DOHH2 (cell line): Measurements from ENCODE around the gene CELF5.
"Not testable (repeated sequence)": the region's sequence is repeated elsewhere in the genome, so short reads cannot be mapped to it uniquely, and the experiment has no call there.

Source experiments
- H3F3A ChIP-seq: fragments of 200-600 bp; sonication (generic), shearing (Covaris generic); 2 replicates; pipeline ENCODE4 v1.6.0; 2016; ENCODE audit warnings: antibody characterized with exemption, mild to moderate bottlenecking; ENCODE audit not compliant: control insufficient read depth, insufficient read depth
- H3K27ac ChIP-seq: fragments of 200-600 bp; sonication (generic); 2 replicates; pipeline ENCODE4 v1.5.1; 2014; ENCODE audit warnings: low read depth, mild to moderate bottlenecking, low read length, moderate library complexity
- H3K27me3 ChIP-seq: fragments of 200-600 bp; sonication (generic); 2 replicates; pipeline ENCODE4 v1.6.1; 2014; ENCODE audit warnings: mild to moderate bottlenecking, low read length, mixed read lengths; ENCODE audit not compliant: control insufficient read depth
- H3K36me3 ChIP-seq: fragments of 200-600 bp; sonication (generic); 2 replicates; pipeline ENCODE4 v1.6.1; 2014; ENCODE audit warnings: mild to moderate bottlenecking, low read length, moderate library complexity, mixed read lengths; ENCODE audit not compliant: control insufficient read depth
- H3K4me1 ChIP-seq: fragments of 200-600 bp; sonication (generic); 2 replicates; pipeline ENCODE4 v1.6.1; 2014; ENCODE audit warnings: mild to moderate bottlenecking, low read length, mixed read lengths; ENCODE audit not compliant: control insufficient read depth
- H3K4me2 ChIP-seq: fragments of 200-600 bp; sonication (generic); 2 replicates; pipeline ENCODE4 v1.6.0; 2014; ENCODE audit warnings: mild to moderate bottlenecking, low read length, moderate library complexity
- H3K4me3 ChIP-seq: fragments of 200-600 bp; sonication (generic); 2 replicates; pipeline ENCODE4 v1.5.1; 2014; ENCODE audit warnings: mild to moderate bottlenecking, low read length, mixed read lengths
- H3K79me2 ChIP-seq: fragments of 200-600 bp; sonication (generic); 2 replicates; pipeline ENCODE4 v1.6.1; 2014; ENCODE audit warnings: mild to moderate bottlenecking, low read length, mixed read lengths; ENCODE audit not compliant: control insufficient read depth
- H3K9me2 ChIP-seq: fragments of 200-600 bp; sonication (generic); replicated peaks from 2 replicates; pipeline ENCODE4 v1.6.1; 2014; ENCODE audit warnings: mild to moderate bottlenecking, low read length, mixed read lengths; ENCODE audit not compliant: control insufficient read depth
- H3K9me3 ChIP-seq: fragments of 200-600 bp; sonication (generic); 2 replicates; pipeline ENCODE4 v1.6.1; 2014; ENCODE audit warnings: antibody characterized with exemption, low read length, mixed read lengths; ENCODE audit not compliant: control insufficient read depth, insufficient read depth
- H4K20me1 ChIP-seq: fragments of 200-600 bp; sonication (generic); 2 replicates; pipeline ENCODE4 v1.6.0; 2014; ENCODE audit warnings: low read depth, mild to moderate bottlenecking, antibody characterized with exemption, low read length, moderate library complexity; ENCODE audit not compliant: control insufficient read depth, insufficient read depth
- CTCF ChIP-seq: fragments of 200-600 bp; sonication (generic); IDR thresholded peaks from one replicate; pipeline ENCODE4 v1.5.1; 2014; ENCODE audit warnings: antibody characterized with exemption, mild to moderate bottlenecking, low read depth, low read length; ENCODE audit not compliant: poor library complexity, severe bottlenecking
- EZH2phosphoT487 ChIP-seq: fragments of 200-600 bp; sonication (generic); IDR thresholded peaks from 2 replicates; pipeline ENCODE4 v1.6.1; 2017; ENCODE audit warnings: borderline replicate concordance, mild to moderate bottlenecking, antibody characterized with exemption, low read length, moderate library complexity, mixed read lengths

Gene CELF5

GRCh38 chr19:3190921-3191805, 33.3 kb upstream of the CELF5 start:
- Histone ChIP-seq H3K4me1 (peaks cover 17% of the 10 kb centered on the region), H3K9me3 (no peaks in the 10 kb centered on the region), H3K27ac (no peak overlapping the region), H3F3A (no peaks in the 10 kb centered on the region), H3K27me3 (no peaks in the 10 kb centered on the region), H3K4me2 (no peak overlapping the region), H3K9me2 (no peaks in the 10 kb centered on the region), H4K20me1 (peaks cover 27% of the 10 kb centered on the region; the same call in 1 of the 2 replicates), H3K4me3 (no peak overlapping the region), H3K79me2 (peaks cover 80% of the 10 kb centered on the region), H3K36me3 (peaks cover 46% of the 10 kb centered on the region)
- TF ChIP-seq CTCF (no peak), EZH2phosphoT487 (no peak)

GRCh38 chr19:3191806-3192104, 32.7 kb upstream of the CELF5 start:
- H3F3A ChIP-seq, H3K9me3 ChIP-seq, H3K4me3 ChIP-seq, H3K4me2 ChIP-seq, H3K27me3 ChIP-seq, H3K9me2 ChIP-seq, H3K27ac ChIP-seq: not testable (repeated sequence)
- Histone ChIP-seq H3K36me3 (peaks cover 51% of the 10 kb centered on the region), H4K20me1 (peaks cover 27% of the 10 kb centered on the region; the same call in 1 of the 2 replicates), H3K79me2 (peaks cover 74% of the 10 kb centered on the region), H3K4me1 (peaks cover 16% of the 10 kb centered on the region)

GRCh38 chr19:3192228-3192635, 32.2 kb upstream of the CELF5 start:
- peaks cover 69% of the 10 kb centered on the region for H3K79me2 ChIP-seq

More at GRCh38 chr19:3192228-3192635, 32.2 kb upstream of the CELF5 start:
- no peak for TF ChIP-seq CTCF
- TF ChIP-seq EZH2phosphoT487, result no peak
- H3F3A ChIP-seq, result no peaks in the 10 kb centered on the region
- H3K4me2 ChIP-seq, result no peak overlapping the region
- H3K36me3 ChIP-seq, result peaks cover 52% of the 10 kb centered on the region
- H3K9me2 ChIP-seq, result no peaks in the 10 kb centered on the region
- H4K20me1 ChIP-seq, result peaks cover 22% of the 10 kb centered on the region; the same call in 1 of the 2 replicates
- no peaks in the 10 kb centered on the region for H3K9me3 ChIP-seq
- H3K27ac ChIP-seq, result no peak overlapping the region
- H3K27me3 ChIP-seq, result no peaks in the 10 kb centered on the region
- H3K4me3 ChIP-seq, result no peak overlapping the region
- H3K4me1 ChIP-seq, result peaks cover 12% of the 10 kb centered on the region
